Loucy (cell line): Measurements from ENCODE around the gene METRNL.

Experiments
- H2AFZ ChIP-seq: fragments of 200-600 bp; sonication (generic); 2 replicates; pipeline ENCODE4 v1.6.0; 2016; ENCODE audit warnings: antibody characterized with exemption, mild to moderate bottlenecking, low read length, moderate library complexity
- H3F3A ChIP-seq: fragments of 200-600 bp; 2 replicates; pipeline ENCODE4 v1.6.0; 2016; ENCODE audit warnings: antibody characterized with exemption, low read depth, mild to moderate bottlenecking
- H3K27me3 ChIP-seq: fragments of 200-600 bp; sonication (generic); 2 replicates; pipeline ENCODE4 v1.6.1; 2014; ENCODE audit warnings: low read length, mild to moderate bottlenecking; ENCODE audit not compliant: insufficient read depth, poor library complexity, severe bottlenecking
- H3K36me3 ChIP-seq: fragments of 200-600 bp; sonication (generic); 2 replicates; pipeline ENCODE4 v1.6.1; 2016; ENCODE audit warnings: low read length; ENCODE audit not compliant: insufficient read depth
- H3K4me1 ChIP-seq: fragments of 200-600 bp; sonication (generic); 2 replicates; pipeline ENCODE4 v1.5.1; 2014; ENCODE audit warnings: low read length, mild to moderate bottlenecking; ENCODE audit not compliant: insufficient read depth, poor library complexity, severe bottlenecking
- H3K4me2 ChIP-seq: fragments of 200-600 bp; sonication (generic); 2 replicates; pipeline ENCODE4 v1.6.0; 2014; ENCODE audit warnings: antibody characterized with exemption, low read length, low read depth, mild to moderate bottlenecking; ENCODE audit not compliant: poor library complexity, severe bottlenecking
- H3K4me3 ChIP-seq: fragments of 200-600 bp; sonication (generic); 2 replicates; pipeline ENCODE4 v1.5.1; 2014; ENCODE audit warnings: low read length, mild to moderate bottlenecking, mixed read lengths; ENCODE audit not compliant: poor library complexity, severe bottlenecking
- H3K79me2 ChIP-seq: fragments of 200-600 bp; sonication (generic); 2 replicates; pipeline ENCODE4 v1.6.1; 2014; ENCODE audit warnings: low read length; ENCODE audit not compliant: insufficient read depth
- H3K9ac ChIP-seq: fragments of 200-600 bp; sonication (generic); 2 replicates; pipeline ENCODE4 v1.6.0; 2014; ENCODE audit warnings: mild to moderate bottlenecking, low read depth, low read length, moderate library complexity; ENCODE audit not compliant: poor library complexity, severe bottlenecking
- H3K9me2 ChIP-seq: fragments of 200-600 bp; sonication (generic); replicated peaks from 2 replicates; pipeline ENCODE4 v1.6.1; 2016; ENCODE audit warnings: low read depth, low read length, mixed read lengths
- H3K9me3 ChIP-seq: fragments of 200-600 bp; sonication (generic); 2 replicates; pipeline ENCODE4 v1.6.1; 2014; ENCODE audit warnings: mild to moderate bottlenecking, antibody characterized with exemption, low read length, low read depth; ENCODE audit not compliant: insufficient read depth
- H4K20me1 ChIP-seq: fragments of 200-600 bp; sonication (generic); 2 replicates; pipeline ENCODE4 v1.6.0; 2014; ENCODE audit warnings: antibody characterized with exemption, low read length, mild to moderate bottlenecking; ENCODE audit not compliant: insufficient read depth, poor library complexity, severe bottlenecking
- EZH2phosphoT487 ChIP-seq: fragments of 200-600 bp; IDR thresholded peaks from 2 replicates; pipeline ENCODE4 v1.6.1; 2018; ENCODE audit warnings: antibody characterized with exemption, mild to moderate bottlenecking, moderate library complexity, borderline replicate concordance
- TF ChIP-seq, protein P1 (sequence below): fragments of 200-600 bp; sonication (generic); conservative IDR thresholded peaks from 2 replicates; pipeline ENCODE4 v1.5.1; 2014; ENCODE audit warnings: mild to moderate bottlenecking, antibody characterized with exemption, low read length

Gene METRNL

DNA sequence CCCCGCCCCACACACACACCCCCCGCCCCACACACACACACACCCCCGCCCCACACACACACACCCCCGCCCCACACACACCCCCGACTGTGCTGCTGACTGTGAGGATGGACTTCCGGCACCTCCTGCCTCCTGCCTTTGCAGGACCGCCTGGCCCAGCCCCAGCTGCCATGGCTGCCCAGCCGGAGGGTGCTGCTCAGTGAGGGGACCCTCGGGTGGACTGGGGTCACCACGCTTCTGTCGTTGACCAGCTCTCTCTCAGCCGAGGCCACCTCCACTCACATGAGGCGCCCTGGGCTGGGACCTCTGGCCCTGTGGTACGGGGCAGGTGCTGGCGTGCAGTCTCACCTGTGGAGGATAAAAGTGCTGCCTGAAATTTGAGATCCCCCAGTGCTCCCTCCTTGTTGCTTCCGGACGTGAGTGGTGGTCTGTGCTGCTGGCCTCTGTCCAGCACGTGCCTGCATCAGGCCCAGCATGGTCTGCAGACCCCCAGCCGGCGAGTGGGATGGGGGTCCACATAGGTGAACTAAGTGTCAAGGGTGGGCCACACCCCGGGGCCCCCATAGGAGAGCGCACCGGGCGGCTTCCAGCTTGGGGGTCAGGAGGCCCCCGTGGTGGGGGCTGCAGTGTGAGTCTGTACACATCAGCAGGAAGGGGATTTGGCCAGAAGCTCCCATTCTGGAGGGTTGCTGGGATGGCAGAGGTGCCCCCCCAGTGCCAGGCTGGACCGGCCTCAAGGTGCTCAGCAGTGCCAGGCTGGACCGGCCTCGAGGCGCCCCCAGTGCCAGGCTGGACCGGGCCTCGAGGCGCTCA lies 11.2 kb downstream of the METRNL start:
- Histone ChIP-seq H3K4me2 (no peak overlapping the region), H3K36me3 (no peaks in the 10 kb centered on the region; the same call in 1 of the 2 replicates), H3K27me3 (no peaks in the 10 kb centered on the region), H3K4me1 (peaks cover 7% of the 10 kb centered on the region), H3K79me2 (no peaks in the 10 kb centered on the region), H4K20me1 (no peaks in the 10 kb centered on the region), H3K4me3 (no peak overlapping the region), H3K9me2 (no peaks in the 10 kb centered on the region), H3K9me3 (no peaks in the 10 kb centered on the region), H3K9ac (no peak overlapping the region), H2AFZ (no peak overlapping the region), H3F3A (no peaks in the 10 kb centered on the region)
- TF ChIP-seq, protein P1, sequence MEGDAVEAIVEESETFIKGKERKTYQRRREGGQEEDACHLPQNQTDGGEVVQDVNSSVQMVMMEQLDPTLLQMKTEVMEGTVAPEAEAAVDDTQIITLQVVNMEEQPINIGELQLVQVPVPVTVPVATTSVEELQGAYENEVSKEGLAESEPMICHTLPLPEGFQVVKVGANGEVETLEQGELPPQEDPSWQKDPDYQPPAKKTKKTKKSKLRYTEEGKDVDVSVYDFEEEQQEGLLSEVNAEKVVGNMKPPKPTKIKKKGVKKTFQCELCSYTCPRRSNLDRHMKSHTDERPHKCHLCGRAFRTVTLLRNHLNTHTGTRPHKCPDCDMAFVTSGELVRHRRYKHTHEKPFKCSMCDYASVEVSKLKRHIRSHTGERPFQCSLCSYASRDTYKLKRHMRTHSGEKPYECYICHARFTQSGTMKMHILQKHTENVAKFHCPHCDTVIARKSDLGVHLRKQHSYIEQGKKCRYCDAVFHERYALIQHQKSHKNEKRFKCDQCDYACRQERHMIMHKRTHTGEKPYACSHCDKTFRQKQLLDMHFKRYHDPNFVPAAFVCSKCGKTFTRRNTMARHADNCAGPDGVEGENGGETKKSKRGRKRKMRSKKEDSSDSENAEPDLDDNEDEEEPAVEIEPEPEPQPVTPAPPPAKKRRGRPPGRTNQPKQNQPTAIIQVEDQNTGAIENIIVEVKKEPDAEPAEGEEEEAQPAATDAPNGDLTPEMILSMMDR: no peak
- no peak for TF ChIP-seq EZH2phosphoT487

DNA sequence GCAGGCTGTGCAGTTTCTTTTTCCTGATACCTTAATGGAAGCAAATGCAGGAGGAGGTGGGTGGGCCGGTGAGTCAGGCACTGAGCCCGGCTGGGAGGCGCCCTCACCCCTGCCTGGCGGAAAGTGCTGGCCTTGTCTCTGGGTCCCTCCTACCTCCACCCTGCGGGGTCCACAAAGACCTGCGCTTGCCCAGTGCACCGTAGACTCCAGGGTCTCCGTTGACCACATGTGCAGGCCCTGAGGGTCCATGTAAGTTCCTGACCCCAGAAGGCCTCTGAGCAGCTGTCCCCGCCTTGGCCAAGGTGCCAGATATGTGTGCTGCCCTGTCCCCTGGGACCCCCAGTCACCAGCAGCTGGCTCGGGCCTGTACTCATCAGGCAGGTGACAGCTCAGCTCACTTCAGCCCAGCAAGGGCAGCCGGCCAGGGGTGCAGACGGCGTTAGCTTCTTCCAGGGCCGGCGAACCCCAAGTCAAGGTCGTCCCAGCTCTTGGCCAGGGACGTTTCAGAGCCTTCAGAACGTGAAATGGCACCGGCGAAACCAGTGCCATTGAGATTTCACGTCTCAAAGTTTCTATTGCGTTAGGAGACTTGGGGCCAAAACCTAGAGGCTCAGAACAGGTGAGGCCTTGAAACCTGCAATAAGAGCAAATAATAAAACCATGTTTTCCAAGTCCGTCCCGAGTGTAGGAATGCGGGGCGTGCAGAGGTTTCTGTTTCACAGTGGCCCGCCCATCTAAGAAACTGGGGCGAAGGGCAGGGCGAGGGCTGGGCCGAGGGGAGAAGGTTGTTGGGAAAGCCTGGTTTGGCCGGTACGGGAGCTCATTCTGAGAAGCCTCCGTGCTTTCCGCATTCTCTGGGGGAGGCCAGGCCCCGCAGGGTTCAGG lies 12.1 kb downstream of the METRNL start:
- Histone ChIP-seq H3K9me3 (no peaks in the 10 kb centered on the region), H4K20me1 (no peaks in the 10 kb centered on the region), H3F3A (no peaks in the 10 kb centered on the region), H3K4me2 (no peak overlapping the region), H3K27me3 (no peaks in the 10 kb centered on the region), H3K79me2 (no peaks in the 10 kb centered on the region), H2AFZ (no peak overlapping the region), H3K9ac (no peak overlapping the region), H3K36me3 (no peaks in the 10 kb centered on the region; the same call in 1 of the 2 replicates), H3K4me3 (no peak overlapping the region), H3K4me1 (peaks cover 2% of the 10 kb centered on the region), H3K9me2 (no peaks in the 10 kb centered on the region)
- TF ChIP-seq EZH2phosphoT487: no peak
- TF ChIP-seq, protein P1: no peak

DNA sequence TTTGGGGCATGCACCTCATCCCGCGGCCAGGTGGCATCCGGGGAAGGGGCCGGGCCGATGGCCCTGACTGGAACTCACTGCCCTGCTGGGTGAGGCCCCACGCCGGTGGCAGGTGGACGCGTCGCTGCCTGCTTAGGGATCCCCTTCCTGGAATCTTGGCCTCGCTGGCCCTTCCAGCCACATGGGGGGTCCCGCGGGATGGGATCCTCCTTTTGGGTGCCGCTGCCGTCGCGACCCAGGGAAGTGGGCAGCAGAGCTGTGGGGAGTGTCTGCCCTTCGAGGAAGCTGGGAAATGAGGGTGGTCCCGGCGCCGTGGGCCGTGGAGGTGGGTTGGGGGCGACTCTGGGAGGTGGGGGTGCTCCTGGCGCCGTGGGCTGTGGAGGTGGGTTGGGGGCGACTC lies 12.8 kb downstream of the METRNL start:
- Histone ChIP-seq H3K4me3 (no peak overlapping the region), H3K4me1 (no peaks in the 10 kb centered on the region), H2AFZ (no peak overlapping the region), H4K20me1 (no peaks in the 10 kb centered on the region), H3K27me3 (no peaks in the 10 kb centered on the region), H3K9me2 (no peaks in the 10 kb centered on the region), H3K9ac (no peak overlapping the region), H3K36me3 (no peaks in the 10 kb centered on the region; the same call in 1 of the 2 replicates), H3K9me3 (no peaks in the 10 kb centered on the region), H3F3A (no peaks in the 10 kb centered on the region), H3K4me2 (no peak overlapping the region), H3K79me2 (no peaks in the 10 kb centered on the region)
- TF ChIP-seq, protein P1: no peak
- TF ChIP-seq EZH2phosphoT487: no peak
